ENCODE measurements around the gene SH3GL2.

GRCh38 chr9:17578911-17579793 lies at the start of gene SH3GL2:
- no peak for TF ChIP-seq POLR2A (IDR thresholded peaks at IDR 0.05)
- no peak for TF ChIP-seq CTCF (IDR thresholded peaks at IDR 0.05)
